Right renal cortex interstitium (tissue), 3 donors: Measurements from ENCODE around the gene CCP110. TPM values are rescaled to one million over a fixed set of nuclear protein-coding genes. Genes with fewer than 3 reads are reported as not detected.

Experiments used
- DNase-seq, 3 donors: peaks; one replicate each; pipeline ENCODE4 v3.0.0-alpha.2; 2013; ENCODE audit warnings: low read depth in 3 of 3, low spot score in 2 of 3
- polyA plus RNA-seq, 3 donors: library from polyadenylated mRNA; unstranded; fragments of 120-200 nt; gene quantifications; one replicate each; pipeline ENCODE4 v1.2.1, GENCODE V29; 2013; ENCODE audit not compliant: insufficient read length in 3 of 3

CCP110 gene
- polyA plus RNA-seq, 3 donors: 22.2 to 24.6 (median 22.6) TPM

DNA sequence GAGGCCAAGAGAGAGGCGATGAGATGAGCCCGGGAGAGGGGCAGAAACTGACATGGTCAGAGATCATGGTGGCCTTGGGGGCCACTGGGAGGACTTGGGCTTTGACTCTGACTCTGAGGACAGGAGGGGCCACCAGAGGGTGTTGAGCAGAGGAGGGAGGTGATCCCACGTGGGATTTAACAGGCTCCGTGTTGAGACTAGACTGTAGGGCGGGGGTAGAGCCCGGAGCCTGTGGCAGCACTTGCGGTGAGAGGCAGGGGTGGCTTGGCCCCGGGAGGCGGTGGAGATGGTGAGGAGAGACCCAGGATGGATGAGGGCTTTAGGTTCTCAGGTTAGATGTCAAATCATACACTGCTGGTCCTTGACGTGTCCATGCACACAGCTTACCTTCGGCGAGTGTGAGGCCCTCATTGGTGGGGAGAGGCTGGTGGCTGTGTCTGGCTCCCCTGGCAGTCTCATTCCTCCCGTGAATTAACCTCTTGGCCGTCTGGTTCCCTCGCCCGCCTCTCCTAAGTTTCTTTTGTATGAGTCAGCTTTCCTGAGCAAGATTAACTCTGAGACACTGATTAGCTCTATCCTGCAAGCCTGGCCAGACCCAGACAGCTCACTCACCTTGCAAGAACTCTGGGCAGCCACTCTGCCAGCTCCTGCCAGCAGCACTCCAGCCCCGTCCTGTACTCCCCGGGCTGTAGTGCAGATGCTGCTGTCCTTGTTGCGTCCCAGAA is 71.5 kb downstream of the CCP110 start:
- DNase-seq: no peak

GRCh38 chr16:19598805-19599510 is 75.2 kb downstream of the CCP110 start:
- no peak for DNase-seq

DNA sequence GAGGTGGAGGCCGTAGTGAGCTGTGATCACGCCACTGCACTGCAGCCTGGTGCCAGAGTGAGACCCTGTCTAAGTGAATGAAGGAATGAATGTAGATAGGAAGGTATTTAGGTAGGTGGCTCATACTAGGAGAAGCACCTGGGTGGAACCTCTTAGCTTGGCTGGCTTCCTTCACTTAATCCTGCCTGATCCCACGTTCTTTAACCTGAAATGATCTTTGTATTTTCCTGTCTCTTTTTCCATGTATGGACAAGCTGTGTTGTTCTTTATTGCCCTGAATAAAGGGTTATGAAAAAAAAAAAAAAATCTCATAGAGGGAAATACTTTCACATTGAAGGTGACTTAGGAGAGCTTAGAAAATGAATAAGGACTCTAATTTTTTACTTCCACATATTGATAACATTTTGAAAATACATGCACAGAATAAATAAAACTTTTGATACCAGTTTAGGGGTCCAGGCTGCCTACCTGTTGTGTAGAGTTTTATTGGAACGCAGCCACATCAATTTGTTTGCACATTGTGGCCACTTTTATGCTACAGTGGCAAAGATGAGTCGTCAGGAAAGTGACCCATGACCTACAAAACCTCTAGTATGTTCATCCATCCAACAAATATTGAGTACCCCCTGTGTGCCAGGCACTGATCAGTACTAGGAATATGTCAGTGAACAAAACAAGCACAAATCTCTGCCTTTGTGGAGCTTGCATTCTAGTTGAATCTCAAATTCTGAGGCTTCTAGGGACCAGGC is 76.4 kb downstream of the CCP110 start:
- no peak for DNase-seq

DNA sequence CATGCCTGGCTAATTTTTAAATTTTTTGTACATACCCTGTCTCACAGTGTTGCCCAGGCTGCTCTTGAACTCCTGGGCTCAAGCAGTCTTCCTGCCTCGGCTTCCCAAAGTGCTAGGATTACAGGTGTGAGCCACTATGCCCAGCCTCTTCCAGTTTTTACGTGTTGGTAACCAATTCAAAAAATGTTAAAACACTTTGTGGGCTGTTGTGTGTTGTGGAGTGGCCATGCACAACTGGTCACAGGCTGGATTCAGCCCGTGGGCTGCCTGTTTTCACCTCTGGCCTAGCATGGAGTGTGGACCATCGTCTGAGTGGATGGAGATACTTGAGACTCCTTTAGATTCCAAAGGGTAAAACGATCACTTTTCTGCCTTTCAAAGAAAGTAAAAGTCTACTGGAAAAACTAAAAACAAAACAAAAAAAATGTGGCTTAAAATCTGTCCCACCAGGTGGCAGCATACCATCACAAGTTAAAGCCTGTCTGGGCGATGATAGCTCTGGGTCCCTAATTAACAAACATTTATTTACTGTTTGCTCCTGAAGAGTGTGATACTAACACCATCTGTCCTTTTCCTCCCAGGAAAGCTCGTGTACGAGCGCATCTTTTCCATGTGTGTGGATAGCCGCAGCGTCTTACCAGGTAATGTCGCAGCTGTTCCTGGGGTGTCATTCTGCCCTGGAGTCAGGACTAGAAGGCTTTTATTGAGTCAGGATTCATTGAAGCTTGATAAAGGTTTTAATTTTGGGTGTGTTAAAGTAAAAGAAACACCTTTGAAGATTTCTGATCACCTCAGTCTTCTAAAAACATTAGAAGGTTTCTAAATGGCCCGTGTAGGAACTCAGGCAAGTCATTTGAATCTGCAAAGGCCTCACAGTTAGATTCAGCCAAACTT is 77.6 kb downstream of the CCP110 start:
- DNase-seq: peak in 2 of 3 donors; percentile 21 to 30

Other genes starting within 250 kb of the CCP110 start
- gene CLEC19A, start 238.2 kb upstream of the CCP110 start, polyA plus RNA-seq: under 1 TPM in 1 of 3 donors, not detected in 2; 0.11 TPM
- gene TMC5, start 106.1 kb upstream of the CCP110 start, polyA plus RNA-seq: under 1 TPM; 0.55 to 0.75 (median 0.57) TPM
- gene GDE1, start 1.8 kb upstream of the CCP110 start, polyA plus RNA-seq: 10 to 100 TPM; 76.7 to 84.2 (median 81.7) TPM
- 10 to 100 TPM; 60.8 to 64.7 (median 63.9) TPM for gene VPS35L, start 31.8 kb downstream of the CCP110 start, polyA plus RNA-seq
- gene KNOP1, start 194.3 kb downstream of the CCP110 start, polyA plus RNA-seq: 10 to 100 TPM; 43.6 to 45.2 (median 44.1) TPM
- gene IQCK, start 194.3 kb downstream of the CCP110 start, polyA plus RNA-seq: 10 to 100 TPM; 49.5 to 53.9 (median 49.9) TPM